Measurements from ENCODE around the gene NPTX1.
"Not testable (repeated sequence)": the region's sequence is repeated elsewhere in the genome, so short reads cannot be mapped to it uniquely, and the experiment has no call there.

The NPTX1 gene

GRCh38 chr17:80475910-80476876, at the start of gene NPTX1:
Gene NPTX1, minus strand, starts transcription at chr17:80476607. Its CDS starts 161 bp downstream, at chr17:80476446.
- no peak for DNase-seq

GRCh38 chr17:80523956-80524712, 47.7 kb upstream of the NPTX1 start:
- no peak for DNase-seq

- no peak for DNase-seq
Observed at GRCh38 chr17:80523054-80523744, 46.8 kb upstream of the NPTX1 start.

- no peak for DNase-seq
Observed at GRCh38 chr17:80520810-80521455, 44.5 kb upstream of the NPTX1 start.

- DNase-seq: no peak
Observed at GRCh38 chr17:80519091-80519781, 42.8 kb upstream of the NPTX1 start.

- DNase-seq: no peak
Observed at GRCh38 chr17:80518392-80518791, 42.0 kb upstream of the NPTX1 start.

GRCh38 chr17:80517641-80518040, 41.2 kb upstream of the NPTX1 start:
- DNase-seq: no peak

GRCh38 chr17:80516171-80516932, 39.9 kb upstream of the NPTX1 start:
- DNase-seq: no peak

- DNase-seq: no peak
Observed at GRCh38 chr17:80513892-80514291, 37.5 kb upstream of the NPTX1 start.

- no peak for DNase-seq
Observed at GRCh38 chr17:80513201-80513600, 36.8 kb upstream of the NPTX1 start.

- DNase-seq: no peak
Observed at GRCh38 chr17:80512233-80512632, 35.8 kb upstream of the NPTX1 start.

- DNase-seq: no peak
Observed at GRCh38 chr17:80511222-80512180, 35.1 kb upstream of the NPTX1 start.

GRCh38 chr17:80510772-80511171, 34.4 kb upstream of the NPTX1 start:
- no peak for DNase-seq

GRCh38 chr17:80510132-80510531, 33.7 kb upstream of the NPTX1 start:
- no peak for DNase-seq

- DNase-seq: no peak
Observed at GRCh38 chr17:80509311-80509710, 32.9 kb upstream of the NPTX1 start.

- no peak for DNase-seq
Observed at GRCh38 chr17:80507965-80508364, 31.6 kb upstream of the NPTX1 start.

GRCh38 chr17:80507177-80507576, 30.8 kb upstream of the NPTX1 start:
- not testable (repeated sequence) for DNase-seq

- no peak for DNase-seq
Observed at GRCh38 chr17:80504686-80505413, 28.4 kb upstream of the NPTX1 start.

GRCh38 chr17:80503921-80504320, 27.5 kb upstream of the NPTX1 start:
- no peak for DNase-seq

Measured in stimulated activated CD8-positive, alpha-beta memory T cell treated with anti-CD3 and anti-CD28 coated beads, Interleukin-4, amount 100 ng/mL, for 48 hours (primary cell).